Glutamatergic neuron (in vitro differentiated cells): ENCODE data around the gene MYD88. TPM values are rescaled to one million over a fixed set of nuclear protein-coding genes. Genes with fewer than 3 reads are reported as not detected.

Source experiments
- DNase-seq: peaks from one replicate; pipeline ENCODE4 v3.0.0; 2022
- H3K27ac Mint-ChIP-seq: one replicate; pipeline ENCODE4 v1.8.0; 2020; ENCODE audit warnings: mild to moderate bottlenecking, mixed read lengths, inconsistent platforms; ENCODE audit not compliant: unreplicated experiment
- H3K27me3 Mint-ChIP-seq: one replicate; pipeline ENCODE4 v1.8.0; 2020; ENCODE audit warnings: mild to moderate bottlenecking, moderate library complexity, mixed read lengths, inconsistent platforms; ENCODE audit not compliant: unreplicated experiment
- H3K36me3 Mint-ChIP-seq: one replicate; pipeline ENCODE4 v1.8.0; 2020; ENCODE audit warnings: mild to moderate bottlenecking, mixed read lengths, inconsistent platforms; ENCODE audit not compliant: unreplicated experiment
- H3K4me1 Mint-ChIP-seq: one replicate; pipeline ENCODE4 v1.8.0; 2020; ENCODE audit warnings: mild to moderate bottlenecking, low read depth, mixed read lengths, inconsistent platforms; ENCODE audit not compliant: unreplicated experiment
- H3K4me3 Mint-ChIP-seq: one replicate; pipeline ENCODE4 v1.8.0; 2020; ENCODE audit warnings: mild to moderate bottlenecking, mixed read lengths, inconsistent platforms; ENCODE audit not compliant: unreplicated experiment
- H3K9me3 Mint-ChIP-seq: one replicate; pipeline ENCODE4 v1.8.0; 2020; ENCODE audit warnings: mild to moderate bottlenecking, moderate library complexity, mixed read lengths, inconsistent platforms; ENCODE audit not compliant: unreplicated experiment
- CTCF ChIP-seq: fragments of 200-600 bp; sonication (generic); IDR thresholded peaks from one replicate; pipeline ENCODE4 v1.5.0; 2021; ENCODE audit not compliant: partially characterized antibody, unreplicated experiment
- total RNA-seq: library from RNA; stranded (reverse); fragmentation: NEBNext Ultra II Directional; extraction: Animal tissue kit (Norgen Biotek cat#: 25700); gene quantifications from one replicate; pipeline ENCODE4 v1.2.1, GENCODE V29; 2021; ENCODE audit not compliant: unreplicated experiment

MYD88 gene
- total RNA-seq, 1 donor from 2014 or later: 58.0 TPM

GRCh38 chr3:38143511-38143910 lies 5.0 kb downstream of the MYD88 start:
- Mint-ChIP-seq H3K4me3 (no peak overlapping the region), H3K9me3 (peaks cover 3% of the 10 kb centered on the region), H3K27ac (no peak overlapping the region), H3K36me3 (peaks cover 9% of the 10 kb centered on the region), H3K27me3 (peaks cover 6% of the 10 kb centered on the region), H3K4me1 (peaks cover 2% of the 10 kb centered on the region)
- TF ChIP-seq CTCF: no peak
- DNase-seq: no peak

GRCh38 chr3:38146504-38146903 lies 8.0 kb downstream of the MYD88 start:
- TF ChIP-seq CTCF: no peak
- H3K4me3 Mint-ChIP-seq: no peak overlapping the region
- no peaks in the 10 kb centered on the region for H3K4me1 Mint-ChIP-seq
- H3K9me3 Mint-ChIP-seq: peaks cover 2% of the 10 kb centered on the region
- peaks cover 2% of the 10 kb centered on the region for H3K27me3 Mint-ChIP-seq
- no peak for DNase-seq
- H3K36me3 Mint-ChIP-seq: peaks cover 9% of the 10 kb centered on the region
- no peak overlapping the region for H3K27ac Mint-ChIP-seq

GRCh38 chr3:38147421-38147820 lies 9.0 kb downstream of the MYD88 start:
- peaks cover 2% of the 10 kb centered on the region for H3K27me3 Mint-ChIP-seq
- TF ChIP-seq CTCF: no peak
- H3K4me3 Mint-ChIP-seq: no peak overlapping the region
- no peak for DNase-seq
- H3K4me1 Mint-ChIP-seq: no peaks in the 10 kb centered on the region
- peaks cover 9% of the 10 kb centered on the region for H3K36me3 Mint-ChIP-seq
- H3K9me3 Mint-ChIP-seq: peaks cover 2% of the 10 kb centered on the region
- no peak overlapping the region for H3K27ac Mint-ChIP-seq

GRCh38 chr3:38148311-38148882 lies 9.9 kb downstream of the MYD88 start:
- Mint-ChIP-seq H3K9me3 (peaks cover 4% of the 10 kb centered on the region), H3K27ac (no peak overlapping the region), H3K4me1 (no peaks in the 10 kb centered on the region), H3K36me3 (peaks cover 9% of the 10 kb centered on the region), H3K4me3 (no peak overlapping the region), H3K27me3 (peaks cover 2% of the 10 kb centered on the region)
- DNase-seq: no peak
- TF ChIP-seq CTCF: no peak

GRCh38 chr3:38149708-38150107 lies 11.2 kb downstream of the MYD88 start:
- no peaks in the 10 kb centered on the region for H3K4me1 Mint-ChIP-seq
- H3K27ac Mint-ChIP-seq: no peak overlapping the region
- DNase-seq: no peak
- peaks cover 4% of the 10 kb centered on the region for H3K27me3 Mint-ChIP-seq
- peaks cover 4% of the 10 kb centered on the region for H3K9me3 Mint-ChIP-seq
- no peak overlapping the region for H3K4me3 Mint-ChIP-seq
- peaks cover 9% of the 10 kb centered on the region for H3K36me3 Mint-ChIP-seq
- TF ChIP-seq CTCF: no peak
